Panc1 (cell line): Measurements from ENCODE around the gene CMTM8. TPM values are rescaled to one million over a fixed set of nuclear protein-coding genes. Genes with fewer than 3 reads are reported as not detected.

ENCODE experiments used
- ATAC-seq: fragments of 200-7000 bp; cut with Tn5 transposase; 2 replicates; pipeline ENCODE4 v1.9.1; 2020; ENCODE audit warnings: mild to moderate bottlenecking, moderate library complexity
- BruUV-seq: library from RNA; stranded (reverse); fragments of 400-500 nt; replicated peaks from 2 replicates; lab custom pipeline; 2021; lab: Mats Ljungman, UMichigan
- CTCF ChIA-PET: fragments of 300-600 bp; sonication (Branson Sonifier 250); formaldehyde crosslinking; loops from one replicate; lab custom pipeline; 2022; ENCODE audit warnings: antibody characterized with exemption; lab: Charles Lee
- POLR2A ChIA-PET: fragments of 300-600 bp; sonication (Branson Sonifier 250); formaldehyde crosslinking; loops from one replicate; lab custom pipeline; 2022; ENCODE audit warnings: antibody characterized with exemption; lab: Charles Lee
- DNase-seq: peaks from one replicate; pipeline ENCODE4 v3.0.0-alpha.2; 2010; ENCODE audit warnings: low read depth, low spot score
- H3K27ac ChIP-seq: 2 replicates; pipeline ENCODE4 v1.5.1; 2011; ENCODE audit warnings: mild to moderate bottlenecking, low read length, inconsistent platforms
- H3K27me3 ChIP-seq: fragments of 200-500 bp; sonication (Bioruptor generic); 2 replicates; pipeline ENCODE4 v1.6.0; 2014; ENCODE audit warnings: low read length, inconsistent platforms; ENCODE audit not compliant: control insufficient read depth, insufficient read depth
- H3K36me3 ChIP-seq: fragments of 200-500 bp; sonication (Bioruptor generic); 2 replicates; pipeline ENCODE4 v1.5.1; 2014; ENCODE audit warnings: inconsistent platforms, mild to moderate bottlenecking, low read length, moderate library complexity; ENCODE audit not compliant: control insufficient read depth, insufficient read depth
- H3K4me1 ChIP-seq: 2 replicates; pipeline ENCODE4 v1.5.1; 2011; ENCODE audit warnings: inconsistent platforms, mild to moderate bottlenecking, low read length, moderate library complexity; ENCODE audit not compliant: control insufficient read depth, insufficient read depth
- H3K4me3 ChIP-seq, 2 experiments: 2 replicates each; pipeline ENCODE4 v1.5.1; 2011 to 2012; ENCODE audit warnings: low read depth in 2 of 2, low read length in 2 of 2, mild to moderate bottlenecking in 2 of 2, inconsistent platforms in 1 of 2, moderate library complexity in 1 of 2
- H3K9me3 ChIP-seq: fragments of 200-500 bp; sonication (Bioruptor generic); 2 replicates; pipeline ENCODE4 v1.5.1; 2014; ENCODE audit warnings: low read depth, mild to moderate bottlenecking, inconsistent platforms, low read length, moderate library complexity; ENCODE audit not compliant: control insufficient read depth, insufficient read depth
- CTCF ChIP-seq: fragments of 450-650 bp; IDR thresholded peaks from 2 replicates; pipeline ENCODE4 v1.5.1; 2017; ENCODE audit warnings: mild to moderate bottlenecking
- POLR2AphosphoS5 ChIP-seq: IDR thresholded peaks from 2 replicates; pipeline ENCODE4 v1.6.1; 2012; ENCODE audit warnings: mild to moderate bottlenecking, low read depth, low read length, moderate library complexity
- REST ChIP-seq, 2 experiments: IDR thresholded peaks; 2 replicates each; pipeline ENCODE4 v1.6.1; 2011 to 2012; ENCODE audit warnings: low read depth in 2 of 2, control low read depth in 1 of 2, low read length in 1 of 2, mild to moderate bottlenecking in 1 of 2, moderate library complexity in 1 of 2; ENCODE audit not compliant: insufficient read depth in 1 of 2
- SIN3A ChIP-seq: IDR thresholded peaks from 2 replicates; pipeline ENCODE4 v1.6.1; 2012; ENCODE audit warnings: low read depth, mild to moderate bottlenecking, low read length, moderate library complexity, borderline replicate concordance; ENCODE audit not compliant: insufficient read depth
- TCF7L2 ChIP-seq: IDR thresholded peaks from 2 replicates; pipeline ENCODE4 v1.6.1; 2011; ENCODE audit warnings: mild to moderate bottlenecking, low read depth, low read length, inconsistent platforms
- in situ Hi-C: cut with HindIII; loops from 2 replicates; pipeline ENCODE4 v1.10.0; 2016; ENCODE audit warnings: low sequenced_read_pairs, low pct_unique_long_range_greater_than_20kb
- intact Hi-C: fragments of 100-400 bp; cut with micrococcal nuclease; formaldehyde crosslinking; loops from one replicate; pipeline ENCODE4 v1.10.0; 2022; ENCODE audit not compliant: unreplicated experiment
- total RNA-seq: library from RNA; stranded (reverse); gene quantifications from one replicate; pipeline ENCODE4 v1.2.1, GENCODE V29; 2021; ENCODE audit not compliant: unreplicated experiment

CMTM8 gene
- total RNA-seq, 1 experiment from 2014 or later, result 9.8 TPM

DNA sequence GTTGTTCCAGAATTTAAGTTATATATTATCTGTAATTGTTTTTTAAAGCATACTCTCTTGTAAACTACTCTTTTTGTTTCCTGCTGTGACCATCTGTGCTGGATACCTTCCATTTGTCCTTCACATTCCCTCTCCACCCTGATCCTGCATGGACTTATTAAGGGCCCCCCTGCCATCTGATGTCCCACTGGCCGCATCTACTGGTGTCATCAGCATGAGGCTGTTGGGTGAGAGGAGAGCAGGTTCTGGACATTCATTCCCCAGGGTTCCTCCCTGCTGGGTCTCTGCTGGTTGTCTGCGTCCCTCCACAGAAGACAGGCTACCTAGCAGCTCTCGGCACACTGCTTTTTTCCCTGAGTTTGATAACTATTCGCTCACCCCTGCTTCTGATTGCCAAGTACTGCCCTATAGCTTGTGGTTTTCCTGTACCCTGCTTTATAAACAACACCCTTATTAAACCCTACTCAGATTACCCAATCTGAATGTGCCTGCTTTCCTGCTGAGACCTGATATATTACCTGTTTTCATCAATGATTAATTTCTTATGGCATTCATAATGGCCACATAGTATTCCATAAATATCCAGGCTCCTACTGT lies 7.7 kb downstream of the CMTM8 start:
- CTCF ChIA-PET, result no interaction called here
- no peaks in the 10 kb centered on the region for H3K9me3 ChIP-seq
- TF ChIP-seq TCF7L2, result no peak
- TF ChIP-seq CTCF, result no peak
- no peak for TF ChIP-seq SIN3A
- TF ChIP-seq REST (IDR thresholded peaks at IDR 0.05; ENCODE audit: insufficient read depth in 1 of 2, low read depth in 2 of 2, low read length in 1 of 2), result no peak
- TF ChIP-seq POLR2AphosphoS5, result no peak
- H3K36me3 ChIP-seq, result no peaks in the 10 kb centered on the region
- H3K4me1 ChIP-seq, result 0 out of 2 replicates have a peak, but pooled peaks cover 2% of the 10 kb centered on the region
- DNase-seq, result no peak
- no peak for ATAC-seq
- no peaks in the 10 kb centered on the region for H3K27me3 ChIP-seq
- no peak overlapping the region for H3K27ac ChIP-seq
- no TSS peak for BruUV-seq
- POLR2A ChIA-PET, result no interaction called here
- intact Hi-C loops (no loop called here), in situ Hi-C loops (no loop called here)
- H3K4me3 ChIP-seq, result no peak overlapping the region

DNA sequence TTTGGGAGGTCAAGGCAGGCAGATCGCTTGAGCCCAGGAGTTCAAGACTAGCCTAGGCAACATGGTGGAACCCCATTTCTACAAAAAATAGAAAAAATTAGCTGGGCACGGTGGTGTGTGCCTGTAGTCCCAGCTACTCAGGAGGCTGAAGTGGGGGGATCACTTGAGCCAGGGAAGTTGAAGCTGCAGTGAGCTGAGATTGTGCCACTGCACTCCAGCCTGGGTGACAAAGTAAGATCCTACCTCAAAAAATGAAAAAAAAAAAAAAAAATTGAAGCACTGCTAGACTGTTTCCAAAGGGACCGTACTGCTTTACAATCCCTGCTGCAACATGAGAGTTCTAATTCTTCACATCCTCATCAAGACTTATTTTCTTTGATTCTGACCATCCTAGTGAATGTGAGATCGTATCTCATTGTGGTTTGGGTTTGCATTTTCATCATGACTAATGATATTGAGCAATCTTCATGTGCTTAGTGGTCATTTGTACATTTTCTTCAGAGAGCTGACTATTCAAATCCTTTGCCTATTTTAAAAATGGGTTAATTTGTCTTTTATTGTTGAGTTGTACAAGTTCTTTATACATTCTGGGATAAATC lies 10.8 kb downstream of the CMTM8 start:
- TF ChIP-seq REST (IDR thresholded peaks at IDR 0.05; ENCODE audit: insufficient read depth in 1 of 2, low read depth in 2 of 2, low read length in 1 of 2) (no peak), POLR2AphosphoS5 (no peak), CTCF (no peak), TCF7L2 (no peak), SIN3A (no peak)
- peak; percentile 43 for DNase-seq
- ChIA-PET CTCF (interaction anchor here (0.6 kb wide), 1 partner anchor 18 kb away, joined by 3 read pairs; no protein-coding TSS in a partner anchor), POLR2A (interaction anchor here (0.6 to 0.7 kb wide), 2 partner anchors 9 to 200 kb away, joined by 3 to 5 read pairs; no protein-coding TSS in a partner anchor)
- no peaks in the 10 kb centered on the region for H3K27me3 ChIP-seq
- no peak overlapping the region for H3K4me3 ChIP-seq
- H3K27ac ChIP-seq, result no peak overlapping the region
- H3K4me1 ChIP-seq, result 0 out of 2 replicates have a peak, but pooled peaks cover 2% of the 10 kb centered on the region
- H3K9me3 ChIP-seq, result no peaks in the 10 kb centered on the region
- no peaks in the 10 kb centered on the region for H3K36me3 ChIP-seq
- in situ Hi-C loops (no loop called here), intact Hi-C loops (no loop called here)
- ATAC-seq, result no peak
- no TSS peak for BruUV-seq
